GM21526 (cell line): ENCODE results near the gene PRPF8.

ENCODE experiments used
- ATAC-seq: cut with Tn5 transposase; IDR thresholded peaks from one replicate; pipeline ENCODE4 v1.9.1; 2021; ENCODE audit warnings: moderate library complexity; ENCODE audit not compliant: unreplicated experiment, low FRiP score

Gene PRPF8

DNA sequence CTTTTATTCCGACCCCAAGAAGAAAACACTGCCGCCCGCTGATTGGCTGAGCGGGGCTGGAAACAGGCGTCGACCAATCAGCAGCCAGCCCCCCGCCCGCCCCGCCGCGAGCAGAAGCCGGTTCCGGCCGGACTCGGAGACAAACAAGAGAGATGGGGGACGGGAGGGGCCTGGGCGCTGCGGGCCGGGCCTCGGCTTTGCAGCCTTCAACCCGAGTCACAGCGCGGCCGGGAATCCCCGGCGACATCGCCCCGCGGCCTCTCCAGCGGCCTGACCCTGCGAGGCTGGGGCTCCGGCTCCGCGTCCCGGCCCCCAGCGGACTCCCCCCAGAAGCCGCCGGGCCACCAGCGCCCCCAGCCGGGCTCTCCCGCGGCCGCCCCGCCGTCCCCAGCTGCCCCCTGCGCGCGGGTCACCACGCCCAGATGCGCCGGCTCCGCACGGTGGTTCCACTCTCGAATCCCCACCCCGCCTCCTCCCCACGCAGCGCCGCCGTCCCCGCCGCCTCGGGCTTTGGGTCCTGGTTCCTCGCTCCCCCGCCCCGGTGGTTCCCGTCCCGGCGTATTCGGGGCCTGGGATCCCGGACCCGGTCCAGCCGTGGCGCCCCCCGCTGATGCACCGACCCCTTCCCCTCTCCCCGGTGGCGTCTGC, 55.7 kb downstream of the PRPF8 start:
- peak; percentile 43 for ATAC-seq

DNA sequence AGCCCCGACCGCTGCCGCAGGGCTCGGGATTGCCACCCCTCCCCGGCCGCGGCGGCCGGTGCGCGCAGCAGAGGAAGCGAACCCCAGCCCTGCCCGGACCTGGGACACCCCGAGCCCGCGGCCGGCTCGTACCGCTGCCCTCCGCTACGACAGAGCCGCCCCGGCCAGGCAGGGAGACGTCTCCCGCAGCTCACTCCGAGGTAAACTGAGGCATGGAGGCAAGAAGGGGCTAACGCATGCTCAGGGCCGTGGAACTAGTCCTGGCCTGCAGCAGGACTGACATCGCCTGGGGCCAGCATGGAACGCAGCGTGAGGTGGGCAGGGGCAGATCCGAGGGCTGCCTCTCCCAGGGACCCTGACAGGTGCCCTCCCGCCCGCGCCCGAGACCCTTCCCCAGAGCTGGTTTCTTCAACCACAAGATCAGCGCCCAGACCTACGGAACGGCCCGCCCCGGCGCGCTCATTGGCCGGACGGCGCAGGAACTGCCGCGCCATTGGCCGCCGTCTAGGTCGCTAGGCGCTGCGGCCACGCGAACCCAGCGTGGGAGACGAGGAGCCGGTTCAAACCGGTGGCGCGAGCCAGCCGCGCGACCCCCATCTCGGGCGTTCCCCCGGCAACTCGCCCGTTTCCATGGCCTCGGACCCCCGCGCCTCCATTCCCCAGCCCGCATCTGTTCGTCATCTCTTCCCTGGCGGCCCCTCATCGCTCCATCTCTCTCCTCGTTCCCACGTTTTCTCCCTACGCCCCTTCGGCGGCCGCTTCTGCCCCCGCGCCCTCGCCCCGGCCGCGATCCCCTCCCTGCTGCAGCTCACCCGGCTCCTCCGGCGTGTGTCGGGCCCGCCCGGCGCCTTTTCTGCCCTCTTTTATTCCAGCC, 56.4 kb downstream of the PRPF8 start, which contains the start of gene SLC43A2:
TSS of gene SLC43A2 (minus strand) at position 853 of the 874 bp plus-strand sequence. CDS start 960 bp downstream, outside the sequence.
- peak; percentile 45 for ATAC-seq

DNA sequence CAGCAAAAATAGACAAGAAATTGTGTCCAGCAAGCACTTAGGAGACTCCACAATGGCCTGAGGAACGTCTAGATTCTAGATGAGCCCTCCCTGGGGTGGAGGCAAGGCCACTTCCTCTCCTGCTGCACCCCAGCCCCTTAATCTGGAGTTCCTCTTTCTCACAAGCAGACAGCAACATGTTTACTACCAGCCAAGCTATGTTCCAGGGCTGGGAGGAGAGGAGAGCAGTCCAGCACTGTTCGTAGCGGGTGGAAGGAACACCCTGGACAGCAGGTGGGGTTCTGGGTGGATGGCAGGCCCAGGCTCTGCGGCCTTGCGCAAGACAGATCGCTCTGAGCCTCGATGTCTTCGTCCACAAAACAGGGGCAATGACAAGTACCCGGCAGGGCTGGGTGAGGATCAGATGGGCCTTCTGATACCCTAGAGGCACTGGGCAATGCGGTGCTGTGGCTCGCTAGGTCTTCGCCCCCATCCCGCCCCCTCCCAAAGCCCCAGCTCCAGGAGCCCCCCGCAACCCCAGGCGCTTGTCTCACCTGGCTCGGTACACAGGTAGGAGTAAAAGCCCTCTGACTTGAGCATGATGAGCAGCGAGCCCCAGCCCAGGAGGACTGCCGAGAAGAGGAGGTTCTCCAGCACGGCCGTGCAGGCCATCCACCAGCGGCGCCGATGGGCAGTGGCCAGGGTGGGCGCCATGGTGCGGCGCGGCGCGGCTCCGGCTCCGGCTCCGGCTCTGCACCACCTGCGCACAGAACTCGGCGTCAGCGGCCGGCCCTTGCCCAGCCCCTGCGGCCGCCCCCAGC, 57.3 kb downstream of the PRPF8 start:
- no peak for ATAC-seq

DNA sequence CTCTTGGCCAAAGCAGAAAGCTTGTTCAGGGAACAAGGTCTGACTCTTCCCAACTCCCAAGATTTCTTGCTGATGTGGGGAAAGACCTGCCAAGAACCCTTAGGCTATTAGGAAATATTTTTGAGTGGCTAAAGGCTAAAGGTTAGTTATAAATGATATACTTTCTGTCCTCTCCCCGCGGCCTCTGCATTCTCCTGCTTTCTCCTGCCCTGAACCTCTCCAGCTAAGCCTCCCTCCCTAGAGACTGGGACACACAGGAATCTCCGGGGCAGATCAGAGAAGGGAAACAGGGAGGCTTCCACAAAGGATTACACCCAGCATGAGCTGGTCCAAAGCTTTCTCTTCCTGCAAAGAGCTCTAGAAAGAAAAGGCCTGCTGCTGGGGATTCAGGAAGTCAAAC, 58.3 kb downstream of the PRPF8 start:
- no peak for ATAC-seq

DNA sequence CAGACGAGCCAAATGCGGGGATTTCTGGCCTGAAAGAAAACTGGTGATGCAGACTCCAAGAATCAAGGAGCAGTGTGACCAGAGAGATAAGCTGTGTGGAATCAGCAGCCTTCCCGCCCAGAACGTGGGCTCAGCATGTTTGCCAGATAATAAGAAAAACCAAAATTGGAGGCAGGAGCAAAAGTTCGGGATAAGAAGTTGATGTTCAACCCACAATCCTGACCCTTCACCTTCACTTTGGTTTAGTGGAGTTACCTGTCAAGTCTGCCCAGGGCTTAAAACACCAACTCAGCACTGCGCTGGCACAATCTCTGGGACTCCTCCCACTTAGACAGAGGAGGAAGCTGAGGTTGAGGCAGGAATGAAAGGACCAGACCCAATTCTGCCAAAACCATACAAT, 59.1 kb downstream of the PRPF8 start:
- ATAC-seq = no peak

DNA sequence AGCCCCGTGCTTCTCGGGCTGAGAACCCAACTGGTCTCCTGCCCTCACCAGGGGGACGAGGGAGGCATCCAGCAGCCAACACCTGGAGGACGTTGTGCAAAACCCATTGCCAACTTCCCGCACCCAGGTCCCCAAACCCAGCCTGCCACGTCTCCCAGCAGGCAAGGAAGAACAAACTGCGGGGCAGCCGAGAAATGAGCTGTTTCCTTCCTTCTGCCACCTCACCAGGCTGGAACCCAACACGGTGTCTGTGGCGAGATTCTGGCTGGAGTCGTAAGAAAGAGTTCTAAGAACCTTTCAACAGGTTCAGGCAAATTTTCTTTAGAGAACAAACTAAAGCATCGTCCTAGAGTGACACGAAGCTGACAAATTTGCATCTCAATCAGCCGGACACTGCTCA, 59.6 kb downstream of the PRPF8 start:
- ATAC-seq = no peak

DNA sequence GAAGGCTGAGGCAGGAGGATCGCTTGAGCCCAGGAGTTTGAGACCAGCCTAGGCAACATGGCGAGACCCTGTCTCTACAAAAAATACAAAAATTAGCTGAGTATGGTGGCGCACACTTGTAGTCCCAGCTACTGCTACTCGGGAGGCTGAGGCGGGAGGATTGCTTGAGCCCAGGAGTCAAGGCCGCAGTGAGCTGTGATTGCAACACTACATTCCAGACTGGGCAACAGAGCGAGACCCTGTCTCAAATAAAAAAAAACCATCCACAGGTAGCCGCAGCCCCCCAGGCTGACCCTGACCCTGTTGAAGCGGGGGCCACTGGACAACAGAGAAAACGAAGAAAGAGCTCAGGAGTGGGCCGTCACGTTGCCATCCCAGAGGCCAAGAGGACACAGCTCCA, 60.0 kb downstream of the PRPF8 start:
- no peak for ATAC-seq

DNA sequence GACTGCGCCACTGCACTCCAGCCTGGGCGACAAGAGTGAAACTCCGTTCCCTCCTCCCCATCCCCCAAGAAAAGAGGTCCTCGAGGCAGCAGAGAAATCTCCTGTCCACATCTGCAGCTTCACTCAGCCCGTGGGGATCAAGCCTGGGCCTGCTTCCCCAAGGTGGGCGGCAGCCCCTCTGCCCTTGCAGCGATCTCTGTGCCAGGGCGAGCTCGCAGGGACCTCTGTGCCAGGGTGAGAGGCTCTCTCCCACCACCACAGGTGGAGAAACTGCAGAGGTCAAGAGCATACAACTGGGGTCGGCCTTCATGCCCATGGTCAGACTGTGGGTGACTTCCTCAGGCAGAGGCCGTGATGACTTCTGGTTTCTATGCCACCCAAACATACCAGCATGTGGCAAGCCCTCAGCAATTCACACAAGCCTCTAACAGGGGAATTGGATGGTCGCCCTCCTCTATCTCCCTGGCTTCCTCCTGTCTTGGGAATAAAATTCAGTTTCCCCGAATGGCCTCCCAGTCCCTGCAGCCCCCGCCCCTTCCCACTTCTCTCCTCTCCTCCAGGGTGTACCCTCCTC, 61.5 kb downstream of the PRPF8 start:
- ATAC-seq = no peak

DNA sequence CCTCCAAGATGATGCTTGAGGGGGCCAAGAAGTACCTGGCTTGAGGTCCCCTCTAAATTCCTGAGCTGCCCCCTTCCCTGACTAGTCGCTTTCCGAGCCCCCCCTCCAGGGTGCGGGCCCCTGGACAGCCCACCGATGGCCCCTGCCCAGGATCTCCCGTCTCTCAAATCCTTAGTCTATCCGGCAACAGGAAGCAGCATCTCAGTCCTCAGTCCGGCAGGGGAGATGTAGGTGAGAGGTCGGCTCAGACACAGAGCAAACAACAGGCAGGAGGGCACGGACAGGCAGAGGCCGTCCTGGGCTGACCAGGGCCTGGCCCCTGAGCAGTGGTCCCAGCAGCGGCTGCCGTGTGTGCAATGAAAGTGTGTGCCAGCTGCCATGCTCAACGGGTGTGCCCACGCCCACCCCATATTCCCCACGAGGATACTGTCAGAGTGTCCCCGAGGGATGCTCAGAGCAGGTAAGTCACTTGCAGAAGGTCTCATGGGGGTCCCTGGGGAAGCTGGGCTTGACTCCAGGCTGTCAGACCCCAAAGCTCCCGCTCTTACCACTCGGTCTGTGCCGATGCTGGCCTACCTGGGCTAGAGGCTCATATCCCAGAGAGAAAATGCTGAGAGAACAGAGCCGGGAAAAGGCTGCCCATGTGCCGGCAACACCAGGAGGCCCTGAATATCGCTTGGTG, 63.3 kb downstream of the PRPF8 start:
- ATAC-seq = no peak

DNA sequence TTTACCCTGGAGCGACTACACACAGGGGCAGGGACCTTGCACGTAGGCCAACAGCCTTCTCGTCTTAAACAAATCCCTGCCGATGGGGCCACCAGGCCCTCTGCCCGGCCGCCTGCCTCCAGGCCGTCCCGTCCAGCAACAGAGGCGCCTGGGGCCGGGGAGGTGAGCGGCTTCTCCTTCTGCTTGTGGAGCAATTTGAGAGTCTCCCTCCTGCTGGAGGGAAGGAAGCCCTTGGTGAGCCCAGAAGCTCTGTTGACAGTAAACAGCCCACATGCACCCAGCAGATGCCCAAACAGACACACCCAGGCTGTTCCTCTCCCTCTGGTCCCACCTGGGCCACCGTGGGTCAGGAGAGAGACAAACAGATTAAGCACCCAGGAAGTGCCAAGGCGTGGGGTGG, 64.2 kb downstream of the PRPF8 start:
- ATAC-seq = no peak

DNA sequence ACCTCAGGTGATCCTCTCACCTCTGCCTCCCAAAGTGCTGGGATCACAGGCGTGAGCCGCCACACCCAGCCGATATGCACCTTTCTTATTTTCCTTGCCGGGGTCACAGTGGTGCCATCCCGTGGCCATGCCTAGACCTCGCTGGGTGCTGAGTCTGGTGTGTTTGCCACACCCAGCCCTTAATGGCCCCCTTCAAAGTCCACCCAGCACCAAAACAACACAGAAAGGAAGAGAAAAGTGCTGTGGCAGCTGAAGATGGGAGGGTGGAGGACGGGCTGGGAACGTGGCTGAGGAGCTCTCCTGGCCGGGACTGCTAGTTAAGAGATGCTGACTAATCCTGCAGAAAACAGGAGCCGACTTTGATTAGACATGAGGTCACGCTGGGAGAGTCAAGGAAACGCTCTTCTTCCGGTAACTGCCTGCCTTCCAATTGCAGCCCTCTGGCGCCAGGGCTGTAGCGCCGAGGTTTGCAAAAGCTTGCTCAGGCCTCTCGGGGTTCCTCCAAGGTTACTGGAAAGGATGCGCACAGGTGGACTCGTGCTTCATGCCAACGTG, 67.0 kb downstream of the PRPF8 start:
- no peak for ATAC-seq

DNA sequence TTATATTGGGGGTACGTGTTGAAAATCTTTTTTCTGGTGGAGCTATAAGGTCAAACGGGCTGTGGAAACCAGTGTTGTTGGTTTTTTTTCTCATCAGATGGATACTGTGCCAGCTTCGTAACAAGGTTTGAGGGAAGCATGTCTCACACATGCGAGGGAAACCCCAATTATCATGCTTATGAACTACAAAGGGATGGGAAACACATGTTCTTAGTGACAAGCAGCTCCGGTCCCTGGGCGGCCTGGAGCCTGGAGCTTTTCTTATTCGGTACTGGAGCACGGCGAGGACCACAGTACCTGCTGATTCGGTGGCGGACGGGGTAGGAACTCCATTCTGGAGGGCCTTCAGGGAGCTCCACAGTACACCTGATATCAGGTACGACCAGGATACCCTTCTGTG, 68.6 kb downstream of the PRPF8 start:
- ATAC-seq = no peak

DNA sequence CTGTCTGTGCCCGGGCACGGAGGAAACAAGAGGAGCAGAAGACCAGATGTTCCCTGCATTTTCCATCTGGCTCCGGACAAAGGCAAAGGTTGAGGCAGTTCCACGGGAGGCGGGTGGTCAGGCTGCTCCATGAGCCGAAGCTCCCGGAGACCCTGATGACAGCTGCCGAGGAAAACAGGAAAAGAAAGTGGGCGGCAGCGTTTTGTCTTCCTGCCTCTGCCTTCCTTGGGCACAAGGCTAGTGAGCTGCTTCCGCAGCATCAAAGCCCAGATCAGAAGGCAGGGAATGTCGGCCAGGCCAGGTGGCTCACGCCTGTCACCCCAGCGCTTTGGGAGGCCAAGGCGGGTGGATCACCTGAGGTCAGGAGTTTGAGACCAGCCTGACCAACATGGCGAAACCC, 72.3 kb downstream of the PRPF8 start:
- no peak for ATAC-seq

DNA sequence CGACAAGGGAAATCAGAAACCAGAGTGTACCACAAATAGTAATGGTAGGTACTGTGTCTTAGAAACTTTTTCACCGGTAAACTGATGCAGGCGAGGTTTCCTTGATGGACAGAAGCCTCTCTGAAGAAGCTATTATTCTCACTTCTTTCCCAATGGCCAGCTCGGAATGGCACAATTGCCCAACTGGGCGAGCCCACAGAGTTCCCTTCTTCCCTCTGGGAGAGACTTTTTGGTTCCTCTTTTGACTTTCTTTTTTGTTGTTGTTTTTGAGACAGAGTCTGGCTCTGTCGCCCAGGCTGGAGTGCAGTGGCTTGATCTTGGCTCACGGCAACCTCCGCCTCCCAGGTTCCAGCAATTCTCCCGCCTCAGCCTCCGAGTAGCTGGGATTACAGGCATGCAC, 73.0 kb downstream of the PRPF8 start:
- ATAC-seq = no peak

DNA sequence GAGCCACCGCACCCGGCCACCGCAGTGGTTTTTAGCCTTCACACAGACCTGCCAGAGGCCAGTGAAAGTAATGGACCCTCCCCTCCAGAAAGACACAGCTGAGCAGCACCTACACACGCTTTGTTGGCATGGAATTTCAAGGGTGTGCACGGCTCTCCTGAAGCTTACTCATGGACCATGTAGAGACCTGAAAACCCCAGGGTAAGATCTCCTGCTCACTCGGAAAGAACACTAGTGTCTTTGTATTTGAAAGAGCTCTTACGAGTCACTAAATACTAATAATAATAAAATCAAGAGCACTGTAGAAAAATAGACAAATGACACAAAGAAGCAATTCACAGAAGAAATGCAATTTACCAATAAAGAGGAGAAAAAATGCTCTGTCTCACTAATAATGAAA, 76.0 kb downstream of the PRPF8 start:
- ATAC-seq = no peak

DNA sequence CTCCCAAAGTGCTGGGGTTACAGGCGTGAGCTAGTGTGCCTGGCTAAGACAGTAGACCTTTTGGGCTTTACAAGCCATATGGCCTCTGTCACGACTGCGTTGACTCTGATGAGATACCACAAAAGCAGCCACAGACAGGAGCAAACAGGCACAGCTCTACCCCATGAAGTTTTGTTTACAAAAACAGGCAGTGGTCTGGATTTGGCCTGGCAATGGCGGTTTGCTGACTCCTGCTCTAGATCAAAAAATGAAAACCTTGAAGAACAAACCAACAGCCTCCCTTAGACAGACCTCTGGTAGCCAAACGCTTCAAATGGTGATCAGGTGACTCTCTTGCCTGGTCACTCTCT, 76.7 kb downstream of the PRPF8 start:
- no peak for ATAC-seq

DNA sequence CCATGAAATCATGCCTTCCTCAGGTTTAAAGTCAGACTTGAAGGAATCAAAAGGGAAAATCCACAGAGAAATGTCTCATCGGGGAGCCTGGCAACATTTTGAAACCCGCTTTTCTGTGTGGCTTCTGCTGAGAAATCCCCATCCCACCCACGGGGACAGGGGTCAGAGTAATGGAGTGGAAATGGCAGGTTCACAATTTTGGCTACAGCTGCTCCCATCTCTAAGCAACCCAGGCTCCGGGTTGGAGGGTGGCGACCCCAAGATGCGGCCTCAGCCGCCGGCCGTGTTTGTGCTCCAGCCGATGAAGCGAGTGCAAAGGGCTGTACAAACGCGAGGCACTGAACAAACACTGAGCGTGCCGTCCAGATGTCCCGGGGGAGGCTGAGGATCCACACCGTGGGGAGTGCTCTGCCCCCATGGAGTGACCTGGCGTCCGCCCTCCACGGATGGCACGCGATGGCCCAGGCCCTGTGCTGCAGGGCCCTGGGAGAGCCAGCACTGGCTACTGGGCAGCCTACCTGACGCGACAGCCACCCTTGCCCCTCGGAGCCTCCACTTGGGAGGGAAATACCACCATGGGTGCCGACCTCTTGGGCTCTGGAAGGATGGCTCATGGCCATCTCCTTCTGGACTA, 78.2 kb downstream of the PRPF8 start:
- no peak for ATAC-seq

DNA sequence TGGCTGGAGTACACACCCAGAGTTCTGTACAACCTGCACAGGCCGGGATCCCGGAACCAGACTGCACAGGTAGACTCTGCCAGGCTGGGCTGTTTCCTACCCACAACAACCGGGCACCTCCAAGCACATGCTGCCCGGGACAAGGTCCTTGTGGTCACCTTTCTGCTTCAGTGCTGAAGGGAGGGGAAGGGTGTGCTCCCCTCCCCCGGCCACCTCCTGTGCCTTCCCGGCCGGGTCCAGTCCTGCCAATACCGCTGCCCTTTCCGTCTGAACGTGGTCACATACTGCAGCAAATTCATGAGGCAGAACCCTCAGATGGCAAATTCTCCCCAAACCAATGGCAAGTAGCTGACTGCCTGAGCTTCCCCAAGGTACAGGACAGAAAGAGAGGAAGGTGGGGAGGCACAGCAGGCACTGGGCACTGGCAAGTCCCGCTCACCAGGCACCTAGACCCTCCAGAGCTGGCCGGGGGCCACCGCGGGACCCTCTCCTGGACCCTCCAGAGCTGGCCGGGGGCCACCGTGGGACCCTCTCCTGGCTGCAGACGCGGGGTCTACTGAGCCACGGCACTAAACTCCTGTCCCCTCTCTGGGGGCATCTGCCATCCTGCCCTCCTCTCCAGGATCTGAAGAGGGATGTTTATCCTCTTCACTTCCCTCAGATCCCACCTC, 78.9 kb downstream of the PRPF8 start:
- ATAC-seq = no peak
